SW 1271 (cell line): Measurements from ENCODE around the gene LCLAT1.

Experiments used
- DNase-seq, 2 experiments: peaks; one replicate each; lab custom pipeline; 2025; lab: John Stamatoyannopoulos, UW

Gene LCLAT1

DNA sequence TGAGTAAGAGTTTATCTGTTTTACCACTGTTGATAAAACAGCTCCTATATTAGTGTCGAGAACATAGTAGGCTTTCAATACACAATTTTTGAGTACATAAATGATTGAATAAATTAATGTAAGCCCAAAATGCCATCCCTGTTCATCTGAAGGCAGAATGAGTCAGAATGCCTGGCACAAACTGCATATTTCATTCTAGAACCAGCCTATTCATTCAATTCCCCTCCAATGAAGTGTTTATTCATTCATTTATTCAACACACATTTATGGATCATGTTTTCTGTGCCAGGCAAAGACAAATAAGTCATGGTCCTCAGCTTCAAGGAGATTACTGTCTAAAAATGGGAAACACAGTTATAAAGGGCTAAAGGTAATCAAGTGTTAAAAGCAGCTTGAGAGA is 22.8 kb upstream of the LCLAT1 start:
- DNase-seq = no peak

GRCh38 chr2:30425326-30425725 is 21.7 kb upstream of the LCLAT1 start:
- DNase-seq = no peak

DNA sequence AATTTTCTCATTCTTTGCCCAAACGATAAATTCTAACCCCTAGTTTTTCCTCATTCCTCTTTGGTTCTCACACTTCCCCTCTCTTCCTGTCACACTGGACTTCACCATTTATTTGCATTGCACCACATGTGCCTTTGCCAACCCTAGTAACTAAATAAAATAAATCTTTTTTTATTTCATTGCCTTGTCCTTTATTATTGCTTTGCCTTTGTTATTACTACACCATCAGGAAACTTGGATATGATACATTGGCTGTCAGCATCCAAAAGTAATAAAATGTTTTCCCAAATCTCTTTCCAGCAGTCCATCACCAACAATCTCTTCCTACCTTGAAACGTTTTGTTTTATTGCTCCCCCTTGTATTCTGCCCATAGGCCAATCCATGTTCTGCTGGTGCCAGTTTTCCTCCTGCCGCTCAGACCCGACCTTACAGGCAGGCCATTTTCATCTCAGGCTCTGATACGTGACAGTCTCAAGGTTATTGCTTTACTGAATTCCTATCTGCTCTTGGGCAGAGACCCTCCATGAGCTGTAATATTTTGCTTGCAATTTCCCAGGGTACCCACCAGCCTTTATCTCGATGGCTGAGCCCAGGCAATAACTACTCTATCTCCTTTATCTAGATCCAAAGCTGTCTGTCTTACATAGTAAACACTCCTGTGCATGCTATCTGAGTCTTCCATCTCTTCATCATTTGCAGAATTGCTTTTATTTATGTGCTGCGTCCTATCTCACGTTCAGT is 19.3 kb upstream of the LCLAT1 start:
- DNase-seq = no peak

DNA sequence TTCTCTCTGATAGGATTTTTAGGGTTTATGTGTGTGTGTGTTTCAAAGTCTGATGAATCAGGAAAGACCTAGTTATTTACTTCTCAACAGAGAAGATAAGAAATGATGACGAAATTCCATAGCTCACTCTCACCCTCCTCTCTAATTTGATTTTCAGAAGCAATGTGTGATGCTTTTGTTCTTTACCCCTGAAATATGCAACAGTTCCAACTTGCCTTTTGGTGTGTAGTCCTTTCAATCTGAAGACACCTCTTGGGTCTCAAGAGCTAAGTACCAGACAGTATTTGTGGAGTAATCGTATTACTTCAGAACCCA is 18.7 kb upstream of the LCLAT1 start:
- no peak for DNase-seq

GRCh38 chr2:30428827-30429461 is 18.1 kb upstream of the LCLAT1 start:
- no peak for DNase-seq

- no peak for DNase-seq
These were observed 13.3 kb upstream of the LCLAT1 start for GRCh38 chr2:30433541-30434299.

DNA sequence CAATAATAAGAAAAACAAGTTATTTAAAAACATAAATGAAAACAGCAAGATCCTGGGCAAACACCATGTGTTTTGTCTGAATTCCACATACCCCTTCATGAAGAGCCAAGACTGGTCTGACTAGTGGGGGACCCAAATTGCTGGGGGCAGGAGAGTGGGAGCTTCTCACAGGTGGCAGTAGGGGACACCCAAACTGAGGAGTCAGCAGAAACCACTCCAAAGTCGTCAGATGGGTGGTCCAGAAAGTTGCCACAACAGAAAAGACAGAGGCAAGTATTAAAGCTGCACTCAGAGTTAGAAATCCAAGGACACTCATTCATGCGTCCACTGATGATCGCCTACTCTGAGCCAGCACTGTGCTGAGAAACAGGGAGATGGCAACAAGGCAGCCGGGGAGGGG is 12.3 kb upstream of the LCLAT1 start:
- no peak for DNase-seq

- no peak for DNase-seq
These were observed 10.1 kb upstream of the LCLAT1 start for GRCh38 chr2:30436859-30437435.

DNA sequence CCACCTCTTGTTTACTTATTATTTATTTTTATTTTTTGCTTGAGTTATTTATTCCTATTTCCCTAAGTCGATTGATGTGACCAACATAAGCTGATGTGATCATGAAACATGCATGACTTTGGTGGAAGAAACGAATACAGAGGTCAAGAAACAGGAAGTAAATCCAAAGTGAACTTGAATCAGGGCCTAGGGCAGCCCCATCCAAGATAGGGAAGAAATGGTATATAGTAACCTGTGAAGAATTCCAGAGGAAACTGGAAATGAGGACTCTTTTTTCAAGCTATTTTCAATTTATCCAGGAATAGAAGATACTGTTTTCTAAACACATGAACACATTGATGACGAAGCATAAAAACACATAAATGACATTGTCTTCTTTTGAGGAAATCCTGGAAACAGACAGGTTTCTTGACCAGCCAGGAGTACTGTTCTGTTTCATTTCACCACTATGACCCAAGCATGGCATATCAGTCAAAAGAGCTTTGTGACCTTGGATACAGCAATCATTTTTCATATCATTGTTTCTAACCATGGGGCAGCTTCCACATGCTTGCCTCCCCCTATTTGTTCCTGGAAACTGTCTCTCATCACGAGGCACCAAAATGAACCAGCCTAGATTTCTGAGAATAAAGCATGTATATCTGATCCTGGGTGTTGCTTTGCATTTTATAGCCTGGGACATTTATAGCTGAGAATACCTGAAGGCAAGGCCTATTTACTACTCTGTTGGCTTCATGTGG is 9.1 kb upstream of the LCLAT1 start:
- DNase-seq = no peak

GRCh38 chr2:30439296-30439695 is 7.8 kb upstream of the LCLAT1 start:
- DNase-seq = no peak

GRCh38 chr2:30439879-30440278 is 7.2 kb upstream of the LCLAT1 start:
- no peak for DNase-seq

DNA sequence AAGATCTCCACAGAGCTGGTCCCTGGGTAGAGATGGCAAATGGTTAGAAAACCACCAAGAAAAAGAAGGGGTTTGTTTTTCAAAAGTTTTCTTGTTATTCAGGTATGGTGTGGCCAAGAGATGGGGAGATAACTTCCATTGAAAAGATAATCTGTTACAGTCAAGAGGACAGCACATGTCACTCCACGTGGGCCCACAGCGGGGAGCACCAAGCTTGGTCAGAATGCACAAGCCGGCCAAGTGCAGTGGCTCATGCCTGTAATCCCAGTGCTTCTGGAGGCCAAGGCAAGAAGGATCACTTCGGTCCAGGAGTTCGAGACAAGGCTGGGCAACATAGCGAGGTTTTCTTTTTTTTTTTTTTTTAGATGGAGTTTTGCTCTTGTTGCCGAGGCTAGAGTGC is 6.0 kb upstream of the LCLAT1 start:
- DNase-seq = no peak

DNA sequence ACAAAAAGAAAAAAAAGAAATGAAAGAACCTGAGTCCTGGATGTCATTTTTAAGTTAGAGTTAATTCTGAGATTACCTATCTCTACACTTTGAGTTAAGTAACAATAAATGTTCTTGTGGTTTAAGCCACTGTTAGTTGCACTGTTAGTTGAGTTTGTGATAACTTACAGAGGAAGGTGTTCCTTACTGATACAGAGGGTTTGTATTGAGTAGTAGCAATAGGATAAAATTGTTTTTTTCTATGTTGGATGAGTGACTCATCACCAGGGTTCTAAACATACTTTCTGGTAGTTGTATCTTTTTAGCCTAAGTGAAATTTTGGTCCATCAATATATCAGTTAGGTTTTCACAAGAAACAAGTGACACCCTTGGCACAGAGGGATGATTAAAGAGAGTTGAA is 4.0 kb upstream of the LCLAT1 start:
- DNase-seq = no peak

DNA sequence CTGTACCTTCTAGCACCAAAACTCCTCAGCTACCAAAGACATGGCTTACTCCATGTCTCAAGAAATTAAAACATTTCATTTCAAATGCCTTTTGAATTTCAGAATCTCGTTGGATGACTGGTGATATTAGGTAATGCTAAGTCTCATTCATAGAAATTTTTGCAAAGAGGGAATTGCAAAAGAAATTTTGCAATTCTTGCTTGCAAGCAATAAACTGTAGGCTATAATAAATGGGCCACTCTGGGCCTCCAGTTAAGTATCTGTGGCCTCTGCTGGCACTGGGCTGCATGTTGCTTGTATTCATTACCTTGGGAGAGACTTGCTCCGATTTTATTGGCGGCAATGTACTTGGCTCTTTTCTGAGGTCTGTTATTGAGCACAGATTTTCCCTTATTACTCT is 2.8 kb upstream of the LCLAT1 start:
- no peak for DNase-seq

DNA sequence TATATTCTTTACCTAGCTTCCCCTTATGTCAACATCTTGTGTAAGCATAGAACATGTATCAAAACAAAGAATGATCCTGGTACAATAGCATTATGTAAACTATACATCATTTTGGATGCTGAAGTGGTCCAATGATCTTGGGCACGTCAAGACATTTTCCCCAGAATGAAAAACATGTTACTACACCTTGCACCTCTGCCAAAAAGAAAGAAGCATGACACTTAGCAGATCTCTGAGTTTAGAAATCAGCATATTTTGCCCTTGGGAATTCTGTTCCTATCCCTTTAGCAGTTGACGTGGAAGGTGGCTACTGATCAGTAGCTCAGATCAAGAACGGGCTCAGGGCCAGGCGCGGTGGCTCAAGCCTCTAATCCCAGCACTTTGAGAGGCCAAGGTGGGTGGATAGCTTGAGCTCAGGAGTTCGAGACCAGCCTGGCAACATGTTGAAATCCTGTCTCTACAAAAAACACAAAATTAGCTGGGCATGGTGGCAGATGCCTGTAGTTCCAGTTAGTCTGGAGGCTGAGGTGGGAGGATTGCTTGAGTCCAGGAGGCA is 1.7 kb upstream of the LCLAT1 start:
- no peak for DNase-seq

- no peak for DNase-seq
These were observed 371 bp upstream of the LCLAT1 start for GRCh38 chr2:30446602-30447148.

- no peak for DNase-seq
These were observed 1.3 kb downstream of the LCLAT1 start for GRCh38 chr2:30448308-30448707.

- DNase-seq = no peak
These were observed 1.8 kb downstream of the LCLAT1 start for GRCh38 chr2:30448866-30449265.

GRCh38 chr2:30450025-30450424 is 3.0 kb downstream of the LCLAT1 start:
- no peak for DNase-seq

DNA sequence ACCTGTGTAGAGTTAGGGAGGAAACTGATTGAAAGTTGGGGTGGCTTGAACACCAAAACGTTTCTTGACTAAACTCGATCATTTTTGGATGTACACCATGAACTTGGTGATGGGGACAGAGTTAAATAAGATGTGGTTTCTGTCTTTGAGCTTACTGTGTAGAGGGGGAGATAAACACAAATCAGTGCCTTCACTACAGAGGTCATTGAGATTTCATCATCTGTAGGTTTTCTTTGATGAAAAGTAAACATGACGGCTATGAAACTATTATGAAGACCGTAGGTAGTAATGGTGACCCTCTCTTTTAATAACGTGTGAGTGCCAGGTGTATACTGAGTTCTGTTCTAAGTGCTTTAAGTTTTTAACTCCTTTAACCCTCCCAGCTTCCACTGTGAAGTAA is 6.5 kb downstream of the LCLAT1 start:
- no peak for DNase-seq

- no peak for DNase-seq
These were observed 7.5 kb downstream of the LCLAT1 start for GRCh38 chr2:30454571-30454970.
